H9 (cell line): ENCODE results near the gene TCIRG1. TPM values are rescaled to one million over a fixed set of nuclear protein-coding genes. Genes with fewer than 3 reads are reported as not detected.

Source experiments
- DNase-seq: peaks from one replicate; pipeline ENCODE4 v3.0.0-alpha.2; 2017
- H2AFZ ChIP-seq: one replicate; pipeline ENCODE4 v1.6.1; 2013; ENCODE audit warnings: mild to moderate bottlenecking, low read length, control low read depth, moderate library complexity
- H2AK5ac ChIP-seq: 2 replicates; pipeline ENCODE4 v1.6.1; 2013; ENCODE audit warnings: low read length, control low read depth, mixed read lengths; ENCODE audit not compliant: insufficient read length
- H2BK120ac ChIP-seq: one replicate; pipeline ENCODE4 v1.6.1; 2013; ENCODE audit warnings: low read depth, mild to moderate bottlenecking, low read length, control low read depth, inconsistent platforms; ENCODE audit not compliant: poor library complexity, severe bottlenecking
- H2BK12ac ChIP-seq: 2 replicates; pipeline ENCODE4 v1.6.1; 2013; ENCODE audit warnings: low read length, control low read depth, mixed read lengths, low read depth; ENCODE audit not compliant: insufficient read length
- H2BK15ac ChIP-seq: 2 replicates; pipeline ENCODE4 v1.6.1; 2013; ENCODE audit warnings: low read depth, low read length, control low read depth
- H2BK20ac ChIP-seq: one replicate; pipeline ENCODE4 v1.6.1; 2013; ENCODE audit warnings: low read depth, mild to moderate bottlenecking, low read length, control low read depth, inconsistent platforms; ENCODE audit not compliant: poor library complexity, severe bottlenecking
- H2BK5ac ChIP-seq: 2 replicates; pipeline ENCODE4 v1.6.1; 2013; ENCODE audit warnings: low read length, control low read depth, mixed read lengths; ENCODE audit not compliant: insufficient read length
- H3K14ac ChIP-seq: 2 replicates; pipeline ENCODE4 v1.6.1; 2013; ENCODE audit warnings: low read length, control low read depth; ENCODE audit not compliant: insufficient read depth
- H3K18ac ChIP-seq: 2 replicates; pipeline ENCODE4 v1.6.1; 2013; ENCODE audit warnings: low read depth, mild to moderate bottlenecking, mixed read lengths, low read length, control low read depth; ENCODE audit not compliant: insufficient read length
- H3K23ac ChIP-seq: 2 replicates; pipeline ENCODE4 v1.6.1; 2013; ENCODE audit warnings: low read length, control low read depth, mixed read lengths, low read depth; ENCODE audit not compliant: insufficient read length
- H3K23me2 ChIP-seq: 2 replicates; pipeline ENCODE4 v1.6.1; 2013; ENCODE audit warnings: low read depth, mild to moderate bottlenecking, mixed read lengths, low read length, control low read depth; ENCODE audit not compliant: insufficient read length, poor library complexity, severe bottlenecking
- H3K27ac ChIP-seq: 2 replicates; pipeline ENCODE4 v1.5.1; 2013; ENCODE audit warnings: low read length, control low read depth, mixed read lengths, low read depth; ENCODE audit not compliant: insufficient read length
- H3K27me3 ChIP-seq: 2 replicates; pipeline ENCODE4 v1.6.1; 2013; ENCODE audit warnings: low read length, control low read depth, inconsistent platforms; ENCODE audit not compliant: insufficient read depth
- H3K4ac ChIP-seq: 2 replicates; pipeline ENCODE4 v1.6.1; 2013; ENCODE audit warnings: low read depth, mild to moderate bottlenecking, control low read depth, inconsistent platforms, low read length, moderate library complexity
- H3K4me1 ChIP-seq: 2 replicates; pipeline ENCODE4 v1.6.1; 2013; ENCODE audit warnings: low read length, control low read depth, inconsistent platforms; ENCODE audit not compliant: insufficient read depth
- H3K4me2 ChIP-seq: 2 replicates; pipeline ENCODE4 v1.6.1; 2013; ENCODE audit warnings: low read length, control low read depth, mixed read lengths; ENCODE audit not compliant: insufficient read length, insufficient read depth
- H3K56ac ChIP-seq: 2 replicates; pipeline ENCODE4 v1.6.1; 2013; ENCODE audit warnings: low read depth, mild to moderate bottlenecking, mixed read lengths, low read length, control low read depth; ENCODE audit not compliant: insufficient read length
- H3K79me1 ChIP-seq: 2 replicates; pipeline ENCODE4 v1.6.1; 2013; ENCODE audit warnings: low read depth, mild to moderate bottlenecking, moderate library complexity, low read length, control low read depth, inconsistent platforms; ENCODE audit not compliant: insufficient read depth, poor library complexity, severe bottlenecking
- H3K79me2 ChIP-seq: 2 replicates; pipeline ENCODE4 v1.6.1; 2013; ENCODE audit warnings: low read length, control low read depth, inconsistent platforms; ENCODE audit not compliant: insufficient read depth
- H3K9ac ChIP-seq: 2 replicates; pipeline ENCODE4 v1.6.1; 2013; ENCODE audit warnings: low read length, control low read depth, mixed read lengths; ENCODE audit not compliant: insufficient read length; ENCODE audit errors: extremely low read depth
- H3K9me3 ChIP-seq: one replicate; pipeline ENCODE4 v1.6.1; 2013; ENCODE audit warnings: low read depth, low read length, inconsistent platforms; ENCODE audit not compliant: control insufficient read depth
- H3T11ph ChIP-seq: one replicate; pipeline ENCODE4 v1.6.1; 2013; ENCODE audit warnings: mild to moderate bottlenecking, low read length, control low read depth, inconsistent platforms
- H4K20me1 ChIP-seq: one replicate; pipeline ENCODE4 v1.6.1; 2013; ENCODE audit not compliant: control insufficient read depth, insufficient read length, insufficient read depth
- H4K5ac ChIP-seq: 2 replicates; pipeline ENCODE4 v1.6.1; 2013; ENCODE audit warnings: low read depth, mild to moderate bottlenecking, mixed read lengths, low read length, control low read depth; ENCODE audit not compliant: insufficient read length
- H4K8ac ChIP-seq: replicated peaks from 2 replicates; pipeline ENCODE4 v1.6.1; 2013; ENCODE audit warnings: low read length, control low read depth, mixed read lengths, low read depth; ENCODE audit not compliant: insufficient read length
- H4K91ac ChIP-seq: 2 replicates; pipeline ENCODE4 v1.6.1; 2013; ENCODE audit warnings: low read depth, mild to moderate bottlenecking, moderate library complexity, mixed read lengths, low read length, control low read depth; ENCODE audit not compliant: insufficient read length
- H3K27ac Mint-ChIP-seq, 3 experiments: 2 replicates in 2 of 3; 3 replicates in 1 of 3; pipeline ENCODE4 v1.8.0; 2020 to 2021; ENCODE audit warnings: mixed read lengths in 3 of 3, mild to moderate bottlenecking in 1 of 3, moderate library complexity in 1 of 3
- H3K27me3 Mint-ChIP-seq: 2 replicates; pipeline ENCODE4 v1.8.0; 2021; ENCODE audit warnings: low read depth, mild to moderate bottlenecking, moderate library complexity, mixed read lengths
- H3K36me3 Mint-ChIP-seq, 3 experiments: 2 replicates in 2 of 3; 3 replicates in 1 of 3; pipeline ENCODE4 v1.8.0; 2020 to 2021; ENCODE audit warnings: low read depth in 3 of 3, mixed read lengths in 3 of 3; ENCODE audit not compliant: insufficient read depth in 1 of 3
- H3K4me1 Mint-ChIP-seq, 2 experiments: 2 replicates each; pipeline ENCODE4 v1.8.0; 2020; ENCODE audit warnings: mixed read lengths in 2 of 2
- H3K4me3 Mint-ChIP-seq, 2 experiments: 2 replicates in 1 of 2; 3 replicates in 1 of 2; pipeline ENCODE4 v1.8.0; 2020 to 2021; ENCODE audit warnings: mild to moderate bottlenecking in 2 of 2, mixed read lengths in 2 of 2, moderate library complexity in 1 of 2
- H3K9me3 Mint-ChIP-seq, 2 experiments: 2 replicates in 1 of 2; 3 replicates in 1 of 2; pipeline ENCODE4 v1.8.0; 2020; ENCODE audit warnings: mild to moderate bottlenecking in 2 of 2, mixed read lengths in 2 of 2, moderate library complexity in 1 of 2
- WGBS: extraction: QIAGEN DNeasy Blood & Tissue Kit; methylation state at CpG from one replicate; pipeline ENCODE4 v1.1.7; 2013; ENCODE audit warnings: missing lambda C conversion rate, low lambda C conversion rate, mixed read lengths; ENCODE audit not compliant: insufficient read length; ENCODE audit errors: extremely low coverage; 5-methylcytosine and 5-hydroxymethylcytosine counted together
- total RNA-seq: library from RNA; stranded (reverse); gene quantifications from 2 replicates; pipeline ENCODE4 v1.2.1, GENCODE V29; 2021
- TF ChIP-seq, protein P1 (sequence below): fragments of 200-600 bp; sonication (generic); conservative IDR thresholded peaks from 3 replicates; pipeline ENCODE4 v1.8.0; 2021; ENCODE audit warnings: antibody characterized with exemption, mild to moderate bottlenecking

Gene TCIRG1
- total RNA-seq, 1 experiment from 2014 or later, result 24.4 TPM

DNA sequence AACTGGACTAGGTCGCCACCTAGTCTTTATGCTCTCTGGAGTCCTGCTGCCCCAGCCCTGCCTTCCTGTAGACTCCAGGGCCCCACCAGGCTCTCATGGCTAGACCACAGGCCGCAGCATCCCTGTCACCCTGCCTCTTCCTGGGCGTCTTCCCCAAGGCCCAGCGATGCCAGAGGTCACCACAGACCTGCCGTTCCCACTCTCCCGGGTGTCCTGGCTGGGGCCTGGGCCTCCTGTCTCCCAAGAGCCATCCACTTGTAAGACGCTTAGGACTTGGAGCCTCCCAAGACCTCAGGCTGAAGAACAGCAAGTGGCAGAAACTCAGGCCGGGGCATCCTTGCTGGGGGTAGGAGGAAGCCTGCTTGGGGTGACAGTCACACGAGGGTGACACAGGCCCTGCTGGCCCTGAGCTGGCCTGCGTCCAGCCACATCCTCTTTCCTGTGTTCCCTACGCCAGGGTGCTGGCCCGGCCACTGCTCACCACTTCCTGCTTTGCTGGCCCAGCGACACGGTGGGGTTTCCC lies 2.0 kb upstream of the TCIRG1 start:
- no peak overlapping the region for H4K5ac ChIP-seq
- H3K4me1 ChIP-seq, result no peaks in the 10 kb centered on the region; the same call in 1 of the 2 replicates
- Mint-ChIP-seq H3K36me3 (peaks cover 9 to 30% (median 12%) of the 10 kb centered on the region in 3 experiments; a peak in 6 of 7 replicates), H3K9me3 (no peaks in the 10 kb centered on the region), H3K27me3 (no peaks in the 10 kb centered on the region), H3K27ac (peak overlapping the region in 1 of 3 experiments; percentile 44; a peak in 1 of 7 replicates), H3K4me3 (no peak overlapping the region), H3K4me1 (peaks cover 9 to 10% of the 10 kb centered on the region in 2 experiments)
- no peak overlapping the region for H3K23ac ChIP-seq
- H2BK20ac ChIP-seq, result no peak overlapping the region
- no CpG with 5 or more reads among the region's 14 CpGs for WGBS
- DNase-seq, result no peak
- H4K20me1 ChIP-seq, result no peaks in the 10 kb centered on the region
- H2BK120ac ChIP-seq, result no peak overlapping the region
- no peak overlapping the region for H3K14ac ChIP-seq
- no peaks in the 10 kb centered on the region for H3K27me3 ChIP-seq
- H2AK5ac ChIP-seq, result no peak overlapping the region
- H3K79me1 ChIP-seq, result peaks cover 1% of the 10 kb centered on the region
- no peak overlapping the region for H4K91ac ChIP-seq
- no peaks in the 10 kb centered on the region for H3K79me2 ChIP-seq
- H3K4me2 ChIP-seq, result no peak overlapping the region
- H2BK5ac ChIP-seq, result no peak overlapping the region
- no peak overlapping the region for H3K9ac ChIP-seq
- no peaks in the 10 kb centered on the region for H3K9me3 ChIP-seq
- no peak overlapping the region for H3K18ac ChIP-seq
- TF ChIP-seq, protein P1, sequence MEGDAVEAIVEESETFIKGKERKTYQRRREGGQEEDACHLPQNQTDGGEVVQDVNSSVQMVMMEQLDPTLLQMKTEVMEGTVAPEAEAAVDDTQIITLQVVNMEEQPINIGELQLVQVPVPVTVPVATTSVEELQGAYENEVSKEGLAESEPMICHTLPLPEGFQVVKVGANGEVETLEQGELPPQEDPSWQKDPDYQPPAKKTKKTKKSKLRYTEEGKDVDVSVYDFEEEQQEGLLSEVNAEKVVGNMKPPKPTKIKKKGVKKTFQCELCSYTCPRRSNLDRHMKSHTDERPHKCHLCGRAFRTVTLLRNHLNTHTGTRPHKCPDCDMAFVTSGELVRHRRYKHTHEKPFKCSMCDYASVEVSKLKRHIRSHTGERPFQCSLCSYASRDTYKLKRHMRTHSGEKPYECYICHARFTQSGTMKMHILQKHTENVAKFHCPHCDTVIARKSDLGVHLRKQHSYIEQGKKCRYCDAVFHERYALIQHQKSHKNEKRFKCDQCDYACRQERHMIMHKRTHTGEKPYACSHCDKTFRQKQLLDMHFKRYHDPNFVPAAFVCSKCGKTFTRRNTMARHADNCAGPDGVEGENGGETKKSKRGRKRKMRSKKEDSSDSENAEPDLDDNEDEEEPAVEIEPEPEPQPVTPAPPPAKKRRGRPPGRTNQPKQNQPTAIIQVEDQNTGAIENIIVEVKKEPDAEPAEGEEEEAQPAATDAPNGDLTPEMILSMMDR, result no peak
- H3K4ac ChIP-seq, result no peak overlapping the region
- H3K56ac ChIP-seq, result no peak overlapping the region
- no peak overlapping the region for H2AFZ ChIP-seq
- H4K8ac ChIP-seq, result no peak overlapping the region
- no peaks in the 10 kb centered on the region for H3K23me2 ChIP-seq
- H3T11ph ChIP-seq, result no peak overlapping the region
- H2BK12ac ChIP-seq, result no peak overlapping the region
- H3K27ac ChIP-seq, result no peak overlapping the region
- H2BK15ac ChIP-seq, result no peak overlapping the region
